ENCODE data around the gene DDX52.

Gene DDX52

GRCh38 chr17:37678036-37678435 lies 34.8 kb upstream of the DDX52 start:
- no peak for TF ChIP-seq CTCF (IDR thresholded peaks at IDR 0.05; ENCODE audit: extremely low read depth, insufficient read depth, missing control alignments)
- no peak for DNase-seq (ENCODE audit: low spot score)
- in situ Hi-C loops (cut with MboI; ENCODE audit: low pct_unique_long_range_greater_than_20kb, low sequenced_read_pairs, unreplicated experiment): no loop called here

GRCh38 chr17:37677021-37677420 lies 33.8 kb upstream of the DDX52 start:
- DNase-seq (ENCODE audit: low spot score): no peak
- no peak for TF ChIP-seq CTCF (IDR thresholded peaks at IDR 0.05; ENCODE audit: extremely low read depth, insufficient read depth, missing control alignments)
- in situ Hi-C loops (cut with MboI; ENCODE audit: low pct_unique_long_range_greater_than_20kb, low sequenced_read_pairs, unreplicated experiment): no loop called here

GRCh38 chr17:37676115-37676925 lies 33.1 kb upstream of the DDX52 start:
- DNase-seq (ENCODE audit: low spot score): no peak
- in situ Hi-C loops (cut with MboI; ENCODE audit: low pct_unique_long_range_greater_than_20kb, low sequenced_read_pairs, unreplicated experiment): no loop called here
- no peak for TF ChIP-seq CTCF (IDR thresholded peaks at IDR 0.05; ENCODE audit: extremely low read depth, insufficient read depth, missing control alignments)

- no peak for DNase-seq (ENCODE audit: low spot score)
- in situ Hi-C loops (cut with MboI; ENCODE audit: low pct_unique_long_range_greater_than_20kb, low sequenced_read_pairs, unreplicated experiment): no loop called here
- no peak for TF ChIP-seq CTCF (IDR thresholded peaks at IDR 0.05; ENCODE audit: extremely low read depth, insufficient read depth, missing control alignments)
Observed at GRCh38 chr17:37674511-37674910, 31.3 kb upstream of the DDX52 start.

- no peak for TF ChIP-seq CTCF (IDR thresholded peaks at IDR 0.05; ENCODE audit: extremely low read depth, insufficient read depth, missing control alignments)
- no peak for DNase-seq (ENCODE audit: low spot score)
- in situ Hi-C loops (cut with MboI; ENCODE audit: low pct_unique_long_range_greater_than_20kb, low sequenced_read_pairs, unreplicated experiment): no loop called here
Observed at GRCh38 chr17:37673386-37673785, 30.1 kb upstream of the DDX52 start.

GRCh38 chr17:37672548-37673078 lies 29.4 kb upstream of the DDX52 start:
- TF ChIP-seq CTCF (IDR thresholded peaks at IDR 0.05; ENCODE audit: extremely low read depth, insufficient read depth, missing control alignments): no peak
- in situ Hi-C loops (cut with MboI; ENCODE audit: low pct_unique_long_range_greater_than_20kb, low sequenced_read_pairs, unreplicated experiment): no loop called here
- DNase-seq (ENCODE audit: low spot score): no peak

Data from GM13977 (cell line).